SK-N-SH (cell line): ENCODE data around the gene CENPQ. TPM values are rescaled to one million over a fixed set of nuclear protein-coding genes. Genes with fewer than 3 reads are reported as not detected.

Experiments used
- CTCF ChIA-PET: fragments of 300-600, 350-600 bp; formaldehyde crosslinking; extraction: SDS; loops from one replicate; lab custom pipeline; 2021; lab: Yijun Ruan, JAX
- POLR2A ChIA-PET: fragments of 350-600 bp; sonication (Branson Sonifier 250); formaldehyde crosslinking; extraction: SDS; loops from one replicate; lab custom pipeline; 2020; ENCODE audit warnings: antibody characterized with exemption, inconsistent platforms; lab: Yijun Ruan, JAX
- DNase-seq: peaks from one replicate; pipeline ENCODE4 v3.0.0; 2012
- H2AFZ ChIP-seq: fragments of 200-600 bp; sonication (generic); 2 replicates; pipeline ENCODE4 v1.8.1; 2016; ENCODE audit warnings: antibody characterized with exemption, mild to moderate bottlenecking, low read depth
- H3F3A ChIP-seq: fragments of 200-600 bp; sonication (generic); replicated peaks from 2 replicates; pipeline ENCODE3; 2016; ENCODE audit warnings: antibody characterized with exemption, mild to moderate bottlenecking; ENCODE audit not compliant: insufficient read depth
- H3K27ac ChIP-seq, 2 experiments: fragments of 200-500 bp in 1 of 2; fragments of 200-600 bp in 1 of 2; sonication (Bioruptor generic) in 1 of 2; sonication (generic), shearing (Covaris generic) in 1 of 2; 2 replicates each; pipeline versions ENCODE4 v1.5.1 to v1.6.1; 2014 to 2016; ENCODE audit warnings: low read depth in 2 of 2, inconsistent platforms in 1 of 2, low read length in 1 of 2, mild to moderate bottlenecking in 1 of 2, mixed read lengths in 1 of 2
- H3K27me3 ChIP-seq: fragments of 200-600 bp; sonication (generic), shearing (Covaris generic); 2 replicates; pipeline ENCODE4 v1.6.1; 2016; ENCODE audit warnings: mixed run types; ENCODE audit not compliant: insufficient read depth
- H3K36me3 ChIP-seq, 2 experiments: fragments of 200-500 bp in 1 of 2; fragments of 200-600 bp in 1 of 2; sonication (Bioruptor generic) in 1 of 2; sonication (generic) in 1 of 2; replicated peaks in 1 of 2; 2 replicates each; pipeline versions ENCODE3 to v1.5.1; 2014 to 2016; ENCODE audit warnings: low read length in 1 of 2, mild to moderate bottlenecking in 1 of 2; ENCODE audit not compliant: insufficient read depth in 2 of 2, control insufficient read depth in 1 of 2
- H3K4me1 ChIP-seq, 2 experiments: fragments of 200-500 bp in 1 of 2; fragments of 200-600 bp in 1 of 2; sonication (Bioruptor generic) in 1 of 2; sonication (generic), shearing (Covaris generic) in 1 of 2; 2 replicates each; pipeline versions ENCODE4 v1.5.1 to v1.6.1; 2014 to 2016; ENCODE audit warnings: low read depth in 1 of 2, low read length in 1 of 2, mixed run types in 1 of 2; ENCODE audit not compliant: insufficient read depth in 2 of 2, control insufficient read depth in 1 of 2
- H3K4me2 ChIP-seq: fragments of 200-600 bp; sonication (generic), shearing (Covaris generic); 2 replicates; pipeline ENCODE4 v1.6.1; 2017; ENCODE audit warnings: mixed run types
- H3K4me3 ChIP-seq, 2 experiments: fragments of 200-500 bp in 1 of 2; fragments of 200-600 bp in 1 of 2; sonication (Bioruptor generic) in 1 of 2; sonication (generic), shearing (Covaris generic) in 1 of 2; 2 replicates each; pipeline versions ENCODE4 v1.5.1 to v1.8.1; 2014 to 2016; ENCODE audit warnings: low read depth in 2 of 2, inconsistent platforms in 1 of 2, low read length in 1 of 2, mild to moderate bottlenecking in 1 of 2, mixed read lengths in 1 of 2, moderate library complexity in 1 of 2
- H3K79me2 ChIP-seq: fragments of 200-600 bp; sonication (generic); 2 replicates; pipeline ENCODE4 v1.8.1; 2017; ENCODE audit warnings: mild to moderate bottlenecking; ENCODE audit not compliant: insufficient read depth
- H3K9ac ChIP-seq: fragments of 200-600 bp; sonication (generic); 2 replicates; pipeline ENCODE4 v1.6.1; 2017; ENCODE audit warnings: mixed run types
- H3K9me2 ChIP-seq: fragments of 200-600 bp; sonication (generic); 2 replicates; pipeline ENCODE4 v1.6.1; 2017; ENCODE audit warnings: mixed run types
- H3K9me3 ChIP-seq: fragments of 200-600 bp; sonication (generic); 2 replicates; pipeline ENCODE4 v1.6.1; 2017; ENCODE audit warnings: mixed run types, mild to moderate bottlenecking, moderate library complexity
- H4K20me1 ChIP-seq: fragments of 200-600 bp; sonication (generic); 2 replicates; pipeline ENCODE4 v1.6.1; 2017; ENCODE audit warnings: mild to moderate bottlenecking, mixed run types; ENCODE audit not compliant: insufficient read depth
- ELF1 ChIP-seq: IDR thresholded peaks from 2 replicates; pipeline ENCODE4 v1.4.0; 2012
- FOSL2 ChIP-seq: IDR thresholded peaks from 2 replicates; pipeline ENCODE4 v1.4.0; 2012; ENCODE audit warnings: low read depth, mild to moderate bottlenecking, moderate library complexity, borderline replicate concordance
- FOXJ3 ChIP-seq: sonication (generic); formaldehyde crosslinking; IDR thresholded peaks from 2 replicates; pipeline ENCODE4 v1.5.1; 2020; ENCODE audit warnings: mild to moderate bottlenecking, missing genetic modification reagents
- FOXM1 ChIP-seq: IDR thresholded peaks from 2 replicates; pipeline ENCODE4 v1.4.0; 2012; ENCODE audit warnings: low read depth, mild to moderate bottlenecking
- GABPA ChIP-seq: IDR thresholded peaks from 2 replicates; pipeline ENCODE4 v1.4.0; 2012; ENCODE audit warnings: low read depth, mild to moderate bottlenecking
- GATA2 ChIP-seq: sonication (generic); formaldehyde crosslinking; IDR thresholded peaks from 2 replicates; pipeline ENCODE4 v1.5.0; 2020; ENCODE audit warnings: mild to moderate bottlenecking, missing genetic modification reagents
- JUND ChIP-seq: IDR thresholded peaks from 2 replicates; pipeline ENCODE4 v1.4.0; 2012
- MEF2A ChIP-seq: IDR thresholded peaks from 2 replicates; pipeline ENCODE4 v1.4.0; 2012; ENCODE audit warnings: low read depth, borderline replicate concordance
- MXI1 ChIP-seq: IDR thresholded peaks from 2 replicates; pipeline ENCODE4 v1.6.1; 2012; ENCODE audit warnings: mild to moderate bottlenecking, low read depth, low read length, improper control_type of control experiment
- NFIC ChIP-seq: IDR thresholded peaks from 2 replicates; pipeline ENCODE4 v1.4.0; 2012; ENCODE audit warnings: borderline replicate concordance
- RAD21 ChIP-seq: IDR thresholded peaks from 2 replicates; pipeline ENCODE4 v1.6.1; 2012; ENCODE audit warnings: mild to moderate bottlenecking, low read length
- RFX5 ChIP-seq: IDR thresholded peaks from 2 replicates; pipeline ENCODE4 v1.6.1; 2012; ENCODE audit warnings: mild to moderate bottlenecking, improper control_type of control experiment, low read length
- SIN3A ChIP-seq: IDR thresholded peaks from 2 replicates; pipeline ENCODE4 v1.6.1; 2012; ENCODE audit warnings: low read depth, mild to moderate bottlenecking, low read length, moderate library complexity, borderline replicate concordance
- SMC3 ChIP-seq: IDR thresholded peaks from 2 replicates; pipeline ENCODE4 v1.6.1; 2012; ENCODE audit warnings: low read depth, low read length, improper control_type of control experiment
- TAF1 ChIP-seq: IDR thresholded peaks from 2 replicates; pipeline ENCODE4 v1.6.1; 2012; ENCODE audit warnings: low read depth, mild to moderate bottlenecking, low read length, moderate library complexity, borderline replicate concordance
- TCF12 ChIP-seq: IDR thresholded peaks from 2 replicates; pipeline ENCODE4 v1.4.0; 2012
- TEAD4 ChIP-seq: IDR thresholded peaks from 2 replicates; pipeline ENCODE4 v1.4.0; 2012; ENCODE audit warnings: mild to moderate bottlenecking, borderline replicate concordance; ENCODE audit not compliant: insufficient read depth
- WGBS: methylation state at CpG from one replicate; pipeline ENCODE4 v1.1.6; 2017; ENCODE audit warnings: low lambda C conversion rate; 5-methylcytosine and 5-hydroxymethylcytosine counted together
- polyA plus RNA-seq, 3 experiments: library from polyadenylated mRNA; depleted of rRNA; stranded (reverse); fragments of >200 nt; gene quantifications; 2 replicates each; pipeline ENCODE4 v1.2.3, GENCODE V29; 2012
- TF ChIP-seq, protein P1 (sequence below): fragments of 200-600 bp; sonication (generic); IDR thresholded peaks from 2 replicates; pipeline ENCODE4 v1.6.1; 2017; ENCODE audit warnings: antibody characterized with exemption, mild to moderate bottlenecking, moderate library complexity
- TF ChIP-seq, protein P2 (sequence below): IDR thresholded peaks from 2 replicates; pipeline ENCODE4 v1.4.0; 2012; ENCODE audit warnings: low read depth, borderline replicate concordance
- TF ChIP-seq, protein P3 (sequence below): IDR thresholded peaks from 2 replicates; pipeline ENCODE4 v1.6.1; 2012; ENCODE audit warnings: mild to moderate bottlenecking, low read depth, low read length, moderate library complexity

The CENPQ gene
- polyA plus RNA-seq, 1 of the 3 experiments (the other 2 are of a cell fraction): 2.5 TPM

DNA sequence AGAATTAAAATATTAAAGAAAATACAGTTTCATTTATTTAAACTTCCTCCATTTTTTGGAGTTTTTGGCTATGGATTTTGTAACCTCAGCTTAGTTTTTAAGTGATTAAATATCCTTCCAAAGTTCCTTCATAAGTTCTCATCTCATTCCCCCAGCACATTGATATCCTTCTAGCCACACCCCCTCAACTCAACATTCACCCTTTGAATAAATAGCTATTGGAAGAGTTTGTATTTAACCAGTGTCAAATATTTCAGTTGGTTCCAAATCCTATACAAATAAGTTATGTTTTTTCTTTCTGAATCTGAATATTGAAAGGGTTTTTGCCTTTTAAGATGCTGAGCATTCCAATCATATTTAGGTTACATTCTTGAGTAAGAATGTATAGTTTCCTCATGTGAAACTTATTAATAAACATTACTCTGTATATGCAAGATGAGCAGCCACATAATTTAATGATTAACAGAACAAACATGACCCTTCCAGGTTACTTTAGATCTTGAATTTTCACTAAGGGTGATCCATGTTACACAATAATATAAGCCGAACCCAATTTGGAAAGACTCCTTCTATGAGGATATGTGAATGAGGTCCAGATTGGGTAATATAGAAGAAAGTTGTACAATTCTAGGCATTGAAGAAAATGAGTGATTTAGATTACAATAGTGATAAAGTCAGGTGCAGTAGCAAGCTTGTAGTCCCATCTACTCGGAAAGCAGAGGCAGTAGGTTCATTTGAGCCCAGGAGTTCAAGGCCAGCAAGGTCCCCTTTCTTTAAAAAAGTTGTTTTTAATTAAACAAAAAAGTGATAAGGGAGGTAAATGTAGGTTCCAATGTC, 50.2 kb downstream of the CENPQ start (continued):
- no peak for TF ChIP-seq FOXJ3 (CRISPR knock-in tag)
- no peak for TF ChIP-seq FOSL2
- TF ChIP-seq SMC3: no peak
- no peak for TF ChIP-seq JUND
- TF ChIP-seq FOXM1: no peak
- no peak for TF ChIP-seq GABPA

DNA sequence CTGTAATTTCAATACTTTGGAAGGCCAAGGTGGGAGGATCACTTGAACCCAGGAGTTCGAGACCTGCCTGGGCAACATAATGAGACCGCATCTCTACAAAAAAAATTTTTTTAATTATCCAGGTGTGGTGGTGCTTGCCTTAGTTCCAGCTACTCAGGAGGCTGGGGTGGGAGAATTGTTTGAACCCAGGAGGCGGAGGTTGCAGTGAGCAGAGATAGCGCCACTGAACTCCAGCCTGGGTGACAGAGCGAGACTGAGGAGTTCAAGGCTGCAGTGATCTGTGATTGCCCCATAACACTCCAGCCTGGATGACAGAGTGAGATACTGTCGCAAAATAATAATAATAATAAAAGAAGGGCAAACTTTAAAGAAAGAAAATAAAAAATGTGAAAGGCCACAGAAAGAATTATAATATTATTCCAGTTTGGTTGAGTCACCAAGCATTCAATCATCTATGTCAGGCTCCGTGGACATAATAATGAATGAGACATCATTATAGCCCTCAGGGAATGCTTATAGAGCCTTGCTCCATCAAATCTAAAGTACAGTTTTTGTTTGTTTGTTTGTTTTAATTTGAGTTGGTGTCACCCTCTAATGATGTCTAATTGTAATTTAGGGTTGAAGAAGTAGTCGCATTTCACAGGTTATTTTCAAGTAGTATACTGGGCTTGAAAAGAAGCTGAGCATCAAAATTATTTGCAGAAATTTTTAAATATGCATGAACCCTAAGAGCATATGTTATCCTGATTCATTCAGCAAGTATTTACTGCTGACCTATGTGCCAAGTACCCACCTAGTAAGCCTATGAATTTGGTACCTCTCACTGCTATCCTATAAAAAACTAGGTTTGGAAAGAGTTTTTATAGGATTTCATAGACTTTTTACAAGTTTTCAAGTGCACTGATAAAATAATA, 51.7 kb downstream of the CENPQ start:
- H3K27ac ChIP-seq: no peak overlapping the region
- ChIA-PET CTCF (interaction anchor here (1.0 to 1.2 kb wide), 2 partner anchors 10 to 18 kb away, joined by 4 read pairs; no protein-coding TSS in a partner anchor), POLR2A (no interaction called here)
- no peak overlapping the region for H2AFZ ChIP-seq
- DNase-seq: no peak
- no peaks in the 10 kb centered on the region for H3F3A ChIP-seq
- H3K4me2 ChIP-seq: no peak overlapping the region
- H3K9me2 ChIP-seq: no peaks in the 10 kb centered on the region
- TF ChIP-seq, protein P1, sequence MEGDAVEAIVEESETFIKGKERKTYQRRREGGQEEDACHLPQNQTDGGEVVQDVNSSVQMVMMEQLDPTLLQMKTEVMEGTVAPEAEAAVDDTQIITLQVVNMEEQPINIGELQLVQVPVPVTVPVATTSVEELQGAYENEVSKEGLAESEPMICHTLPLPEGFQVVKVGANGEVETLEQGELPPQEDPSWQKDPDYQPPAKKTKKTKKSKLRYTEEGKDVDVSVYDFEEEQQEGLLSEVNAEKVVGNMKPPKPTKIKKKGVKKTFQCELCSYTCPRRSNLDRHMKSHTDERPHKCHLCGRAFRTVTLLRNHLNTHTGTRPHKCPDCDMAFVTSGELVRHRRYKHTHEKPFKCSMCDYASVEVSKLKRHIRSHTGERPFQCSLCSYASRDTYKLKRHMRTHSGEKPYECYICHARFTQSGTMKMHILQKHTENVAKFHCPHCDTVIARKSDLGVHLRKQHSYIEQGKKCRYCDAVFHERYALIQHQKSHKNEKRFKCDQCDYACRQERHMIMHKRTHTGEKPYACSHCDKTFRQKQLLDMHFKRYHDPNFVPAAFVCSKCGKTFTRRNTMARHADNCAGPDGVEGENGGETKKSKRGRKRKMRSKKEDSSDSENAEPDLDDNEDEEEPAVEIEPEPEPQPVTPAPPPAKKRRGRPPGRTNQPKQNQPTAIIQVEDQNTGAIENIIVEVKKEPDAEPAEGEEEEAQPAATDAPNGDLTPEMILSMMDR: no peak
- no peak for TF ChIP-seq MEF2A
- no peak for TF ChIP-seq TEAD4
- no peak for TF ChIP-seq NFIC
- no peak for TF ChIP-seq RAD21
- TF ChIP-seq, protein P2, sequence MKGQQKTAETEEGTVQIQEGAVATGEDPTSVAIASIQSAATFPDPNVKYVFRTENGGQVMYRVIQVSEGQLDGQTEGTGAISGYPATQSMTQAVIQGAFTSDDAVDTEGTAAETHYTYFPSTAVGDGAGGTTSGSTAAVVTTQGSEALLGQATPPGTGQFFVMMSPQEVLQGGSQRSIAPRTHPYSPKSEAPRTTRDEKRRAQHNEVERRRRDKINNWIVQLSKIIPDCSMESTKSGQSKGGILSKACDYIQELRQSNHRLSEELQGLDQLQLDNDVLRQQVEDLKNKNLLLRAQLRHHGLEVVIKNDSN: no peak
- TF ChIP-seq GATA2: no peak
- no peak for TF ChIP-seq MXI1
- TF ChIP-seq TAF1: no peak
- no peak for TF ChIP-seq RFX5
- no peak for TF ChIP-seq GABPA
- no peak for TF ChIP-seq TCF12
- no peak for TF ChIP-seq ELF1
- TF ChIP-seq, protein P3, sequence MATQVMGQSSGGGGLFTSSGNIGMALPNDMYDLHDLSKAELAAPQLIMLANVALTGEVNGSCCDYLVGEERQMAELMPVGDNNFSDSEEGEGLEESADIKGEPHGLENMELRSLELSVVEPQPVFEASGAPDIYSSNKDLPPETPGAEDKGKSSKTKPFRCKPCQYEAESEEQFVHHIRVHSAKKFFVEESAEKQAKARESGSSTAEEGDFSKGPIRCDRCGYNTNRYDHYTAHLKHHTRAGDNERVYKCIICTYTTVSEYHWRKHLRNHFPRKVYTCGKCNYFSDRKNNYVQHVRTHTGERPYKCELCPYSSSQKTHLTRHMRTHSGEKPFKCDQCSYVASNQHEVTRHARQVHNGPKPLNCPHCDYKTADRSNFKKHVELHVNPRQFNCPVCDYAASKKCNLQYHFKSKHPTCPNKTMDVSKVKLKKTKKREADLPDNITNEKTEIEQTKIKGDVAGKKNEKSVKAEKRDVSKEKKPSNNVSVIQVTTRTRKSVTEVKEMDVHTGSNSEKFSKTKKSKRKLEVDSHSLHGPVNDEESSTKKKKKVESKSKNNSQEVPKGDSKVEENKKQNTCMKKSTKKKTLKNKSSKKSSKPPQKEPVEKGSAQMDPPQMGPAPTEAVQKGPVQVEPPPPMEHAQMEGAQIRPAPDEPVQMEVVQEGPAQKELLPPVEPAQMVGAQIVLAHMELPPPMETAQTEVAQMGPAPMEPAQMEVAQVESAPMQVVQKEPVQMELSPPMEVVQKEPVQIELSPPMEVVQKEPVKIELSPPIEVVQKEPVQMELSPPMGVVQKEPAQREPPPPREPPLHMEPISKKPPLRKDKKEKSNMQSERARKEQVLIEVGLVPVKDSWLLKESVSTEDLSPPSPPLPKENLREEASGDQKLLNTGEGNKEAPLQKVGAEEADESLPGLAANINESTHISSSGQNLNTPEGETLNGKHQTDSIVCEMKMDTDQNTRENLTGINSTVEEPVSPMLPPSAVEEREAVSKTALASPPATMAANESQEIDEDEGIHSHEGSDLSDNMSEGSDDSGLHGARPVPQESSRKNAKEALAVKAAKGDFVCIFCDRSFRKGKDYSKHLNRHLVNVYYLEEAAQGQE: no peak
- no peak for TF ChIP-seq SIN3A
- 25% methylated on average over 8 of the region's 8 CpGs for WGBS
- H4K20me1 ChIP-seq: no peaks in the 10 kb centered on the region
- no peaks in the 10 kb centered on the region for H3K79me2 ChIP-seq
- H3K9me3 ChIP-seq: no peaks in the 10 kb centered on the region
- H3K4me3 ChIP-seq: no peak overlapping the region
- H3K27me3 ChIP-seq: no peaks in the 10 kb centered on the region
- no peaks in the 10 kb centered on the region for H3K4me1 ChIP-seq
- no peak overlapping the region for H3K9ac ChIP-seq
- no peaks in the 10 kb centered on the region for H3K36me3 ChIP-seq
